Sciatic nerve (tissue), 2 donors: Measurements from ENCODE around the gene CRACR2A. TPM values are rescaled to one million over a fixed set of nuclear protein-coding genes. Genes with fewer than 3 reads are reported as not detected.

Experiments used
- ATAC-seq: fragments of 200-7000 bp; cut with Tn5 transposase; one replicate; pipeline ENCODE4 v1.9.1; 2020; ENCODE audit warnings: mild to moderate bottlenecking, moderate library complexity
- DNase-seq: peaks from one replicate; pipeline ENCODE4 v3.0.0-alpha.2; 2020; ENCODE audit warnings: low spot score
- intact Hi-C: fragments of 100-400 bp; cut with DNase I; formaldehyde crosslinking; loops from one replicate; pipeline ENCODE4 v1.14.2; 2022
- total RNA-seq: library from RNA; stranded (reverse); fragmentation: NEBNext Ultra II Directional; extraction: Animal tissue kit (Norgen Biotek cat#: 25700); gene quantifications from one replicate; pipeline ENCODE4 v1.2.1, GENCODE V29; 2021
- donor health status: DM: no; HTN: no; CAD: no.
- donor health status: DM: no; HTN: no; CAD: no.

The CRACR2A gene
- total RNA-seq, 1 donor from 2014 or later, result 5.8 TPM

DNA sequence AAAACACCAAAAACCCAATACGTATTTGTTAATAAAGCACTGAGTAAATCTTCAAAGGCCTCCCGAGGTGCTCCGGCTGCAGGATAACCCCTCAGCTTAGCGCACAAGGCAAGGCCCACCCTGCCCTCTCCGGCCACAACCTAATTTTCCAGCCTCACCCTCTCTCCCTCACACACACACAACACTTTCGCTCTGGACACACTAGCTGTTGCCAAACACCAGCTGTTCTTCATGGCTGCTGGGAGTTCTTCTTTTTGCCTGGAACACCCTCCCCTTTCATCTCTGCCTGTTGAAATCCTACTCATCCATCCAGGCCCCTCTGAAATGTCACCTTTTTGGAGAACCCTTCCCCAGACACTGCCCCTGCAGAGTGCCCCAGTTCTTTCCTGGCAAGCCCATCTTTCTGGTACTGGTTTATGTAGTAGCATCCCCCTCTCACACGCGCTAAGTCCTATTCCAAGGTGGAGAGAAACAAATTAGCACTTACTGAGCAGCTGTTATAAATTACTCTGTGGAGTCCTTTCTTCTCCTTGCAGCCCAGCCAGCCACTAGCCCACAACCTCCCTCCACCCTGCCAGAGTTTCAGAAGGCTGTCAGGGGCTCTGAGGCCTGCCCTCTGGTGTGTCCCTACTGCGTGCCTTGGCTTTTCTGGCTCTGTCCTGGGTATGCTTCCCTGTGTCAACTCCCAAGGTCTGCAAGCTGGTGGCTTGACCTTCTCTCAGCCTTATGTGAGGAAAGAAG lies 805 bp upstream of the CRACR2A start:
- peak; percentile 77 for ATAC-seq
- intact Hi-C loops, result no loop called here

GRCh38 chr12:3752096-3752709 lies 706 bp downstream of the CRACR2A start:
- intact Hi-C loops, result no loop called here
- peak; percentile 74 for ATAC-seq
- DNase-seq, result no peak

More for the DNA sequence above, 805 bp upstream of the CRACR2A start:
- no peak for DNase-seq

GRCh38 chr12:3751151-3752095 lies 1.5 kb downstream of the CRACR2A start:
- ATAC-seq, result no peak
- DNase-seq, result no peak
- intact Hi-C loops, result no loop called here

- ATAC-seq (no peak), DNase-seq (no peak)
- intact Hi-C loops, result no loop called here
Observed at GRCh38 chr12:3750616-3751015, 2.3 kb downstream of the CRACR2A start.

DNA sequence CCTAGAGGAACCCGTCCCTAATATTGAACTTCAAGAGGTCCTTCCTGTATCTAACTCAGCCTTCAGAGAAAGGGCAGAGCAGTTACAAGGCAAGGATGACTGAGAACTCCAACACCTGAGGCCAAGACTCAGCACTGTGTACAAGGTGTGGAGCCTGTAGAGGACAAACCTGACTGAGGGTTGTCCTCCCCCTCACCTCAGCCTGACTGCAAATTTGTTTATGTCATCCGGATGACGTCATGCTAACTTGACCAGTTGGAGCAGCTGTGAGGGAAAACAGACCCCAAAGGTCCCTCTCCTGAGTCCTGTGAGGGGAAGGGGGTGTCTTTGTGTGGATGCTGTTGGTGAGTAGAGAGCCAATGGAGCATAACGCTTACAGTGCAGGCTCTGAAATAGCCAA lies 4.3 kb downstream of the CRACR2A start:
- DNase-seq (no peak), ATAC-seq (no peak)
- intact Hi-C loops, result no loop called here

DNA sequence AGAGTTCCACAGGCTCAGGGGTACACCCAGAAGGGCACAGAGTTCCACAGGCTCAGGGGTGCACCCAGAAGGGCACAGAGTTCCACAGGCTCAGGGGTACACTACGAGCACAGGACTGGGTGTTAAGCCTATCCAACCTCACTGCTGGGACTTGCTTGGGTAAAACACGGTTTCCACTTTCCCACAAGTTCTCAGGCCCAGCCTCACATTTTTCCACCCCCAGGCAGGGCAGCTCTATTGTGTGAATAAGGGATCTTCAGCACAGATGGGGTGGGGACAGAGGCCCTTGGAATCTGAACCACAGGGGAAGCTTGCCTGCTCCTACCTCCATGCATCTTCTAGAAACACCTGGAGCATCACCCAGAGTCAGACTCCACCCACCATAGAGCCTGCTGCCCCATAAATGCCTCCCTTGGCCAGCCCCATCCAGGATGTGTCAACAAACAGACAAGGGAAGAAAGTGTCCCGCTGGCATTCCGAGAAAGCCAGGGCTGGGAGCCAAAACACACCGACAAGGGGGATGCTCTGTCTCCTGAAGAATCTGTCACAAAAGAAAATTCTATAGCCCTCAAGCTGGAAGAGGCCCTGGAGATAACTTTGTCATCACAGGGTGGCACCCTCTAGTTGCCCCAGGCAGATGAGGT lies 4.8 kb downstream of the CRACR2A start:
- ATAC-seq, result no peak
- intact Hi-C loops, result no loop called here
- no peak for DNase-seq

- DNase-seq (no peak), ATAC-seq (no peak)
- intact Hi-C loops, result no loop called here
Observed at GRCh38 chr12:3747543-3747942, 5.4 kb downstream of the CRACR2A start.

GRCh38 chr12:3746758-3747157 lies 6.2 kb downstream of the CRACR2A start:
- ATAC-seq, result no peak
- no peak for DNase-seq
- intact Hi-C loops, result no loop called here

- intact Hi-C loops, result no loop called here
- no peak for DNase-seq
- no peak for ATAC-seq
Observed at GRCh38 chr12:3745152-3745551, 7.8 kb downstream of the CRACR2A start.

DNA sequence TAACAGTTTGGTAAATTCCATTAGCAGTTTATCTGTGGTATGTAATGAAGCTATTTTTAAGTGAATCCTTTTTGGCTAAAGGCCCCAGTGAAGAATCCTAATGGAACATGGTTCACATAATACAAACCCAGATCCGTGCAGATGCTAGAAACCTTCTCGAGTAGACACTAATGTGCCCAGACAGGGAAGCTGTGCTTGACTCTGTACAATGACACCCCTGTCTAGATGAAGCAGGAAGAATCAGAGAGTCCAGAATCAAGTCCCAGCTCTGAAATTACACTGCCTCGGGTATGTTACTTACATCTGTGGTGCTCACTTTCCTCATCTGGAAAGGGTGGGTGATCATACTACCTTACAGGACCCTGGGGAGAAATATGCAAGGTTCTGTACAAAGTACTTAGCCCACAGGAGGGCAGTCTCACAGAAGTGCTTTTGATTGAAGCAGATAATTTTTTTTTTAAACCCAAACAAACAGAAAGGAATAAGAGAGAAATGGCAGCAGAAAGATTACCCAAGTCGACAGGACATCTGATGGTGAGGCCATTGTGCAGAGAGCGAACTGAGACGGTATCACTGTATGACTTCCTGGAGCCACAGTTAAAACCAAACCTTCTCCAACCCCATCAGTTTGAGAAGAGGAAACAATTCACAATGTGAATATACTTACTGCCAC lies 8.5 kb downstream of the CRACR2A start:
- ATAC-seq, result no peak
- DNase-seq, result no peak
- intact Hi-C loops, result no loop called here

DNA sequence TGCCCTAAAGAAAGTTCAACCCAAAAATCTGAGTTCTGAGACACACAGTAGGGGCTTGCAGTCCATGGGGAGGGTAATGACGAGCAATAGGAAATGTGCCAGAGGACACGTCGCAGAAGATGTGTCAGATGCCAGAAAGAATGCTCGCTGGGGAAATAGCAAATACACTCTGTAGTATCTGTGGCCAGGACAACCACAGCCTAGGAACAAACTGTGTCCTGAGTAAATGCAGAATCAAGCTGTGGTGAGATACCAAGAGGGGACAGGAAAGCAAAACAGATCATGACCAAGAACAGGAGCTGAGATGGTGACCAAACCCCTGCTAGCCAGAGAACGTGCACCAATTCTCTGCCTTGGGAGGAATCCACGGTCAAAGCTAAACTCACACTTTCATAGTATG lies 9.1 kb downstream of the CRACR2A start:
- DNase-seq, result no peak
- intact Hi-C loops, result no loop called here
- peak; percentile 83 for ATAC-seq

DNA sequence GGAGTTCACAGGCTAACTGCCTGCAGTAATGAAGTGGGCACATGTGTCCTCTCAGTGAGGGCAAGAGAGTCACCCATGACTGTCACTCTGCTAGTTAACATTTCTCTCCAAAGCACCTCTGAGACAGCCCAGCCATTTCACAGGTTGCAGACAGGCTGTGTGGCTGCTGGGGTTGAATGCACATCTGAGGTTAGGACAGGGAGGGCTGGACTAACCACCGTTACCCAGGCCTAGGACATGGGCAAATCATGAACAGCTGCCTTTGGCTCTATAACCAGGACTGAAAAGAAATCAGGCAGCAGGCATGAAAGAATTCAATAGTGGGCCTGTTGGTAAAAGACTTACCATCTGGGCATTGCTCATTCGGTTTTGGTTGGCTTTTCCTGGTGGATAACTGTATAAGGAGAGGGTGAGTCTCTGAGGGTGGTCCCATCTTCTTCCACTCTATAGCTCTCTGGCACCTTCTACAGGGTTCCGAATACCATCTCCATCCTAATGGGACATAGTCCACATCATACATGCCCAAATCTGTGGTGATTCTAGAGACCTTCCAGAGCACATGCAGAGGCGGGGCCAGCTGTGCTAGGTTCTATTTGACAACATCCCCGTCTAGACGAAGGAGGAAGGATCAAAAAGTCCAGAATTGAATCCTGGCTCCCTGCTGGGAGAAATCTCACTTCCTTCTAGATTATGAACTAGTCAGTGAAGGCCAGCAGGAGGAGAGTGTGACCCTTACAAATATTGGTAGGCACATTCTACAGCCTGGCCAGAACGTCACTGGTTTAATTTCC lies 10.8 kb downstream of the CRACR2A start:
- DNase-seq (no peak), ATAC-seq (no peak)
- intact Hi-C loops, result no loop called here

- DNase-seq (no peak), ATAC-seq (no peak)
- intact Hi-C loops, result no loop called here
Observed at GRCh38 chr12:3740480-3741231, 12.3 kb downstream of the CRACR2A start.

DNA sequence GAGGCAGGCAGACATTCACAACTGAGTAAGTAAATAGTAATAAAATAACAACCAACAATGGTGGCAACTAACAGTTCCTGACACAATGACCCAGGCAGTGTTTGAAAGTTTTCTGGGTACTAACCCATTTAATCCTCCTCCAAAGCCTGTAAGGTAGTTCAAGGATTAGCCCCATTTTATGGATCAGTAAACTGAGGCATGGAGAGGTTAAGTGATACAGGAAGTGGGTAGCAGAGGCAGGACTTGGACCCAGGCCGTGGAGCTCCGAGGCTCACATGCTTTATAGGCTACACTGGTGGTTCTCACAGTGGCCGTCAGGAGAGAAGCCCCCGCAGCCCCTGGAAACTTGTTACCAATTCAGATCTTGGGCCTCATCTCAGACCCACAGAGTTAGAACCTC lies 17.5 kb downstream of the CRACR2A start:
- ATAC-seq (no peak), DNase-seq (no peak)
- intact Hi-C loops, result no loop called here

- ATAC-seq (no peak), DNase-seq (no peak)
- intact Hi-C loops, result no loop called here
Observed at GRCh38 chr12:3732901-3733300, 20.0 kb downstream of the CRACR2A start.

DNA sequence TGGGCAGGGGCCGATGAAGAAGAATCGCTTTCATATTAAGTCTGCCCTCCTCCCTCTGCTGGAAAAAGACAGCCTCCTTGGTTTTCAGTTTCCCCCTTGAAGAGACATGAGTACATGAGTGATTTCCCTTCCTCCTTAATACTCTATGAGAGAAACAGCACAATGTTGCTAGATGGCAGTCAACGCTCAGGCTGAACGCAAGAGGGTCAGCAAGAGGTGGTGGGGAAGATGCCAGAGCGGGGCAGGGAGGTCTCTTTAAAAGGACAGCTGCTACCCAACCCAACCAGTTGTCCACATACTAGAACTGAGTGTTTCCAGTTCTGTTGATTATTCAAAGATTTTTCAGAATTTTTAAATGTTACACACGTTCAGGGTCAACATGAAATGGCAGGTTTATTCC lies 22.8 kb downstream of the CRACR2A start:
- no peak for DNase-seq
- ATAC-seq, result no peak
- intact Hi-C loops, result no loop called here

DNA sequence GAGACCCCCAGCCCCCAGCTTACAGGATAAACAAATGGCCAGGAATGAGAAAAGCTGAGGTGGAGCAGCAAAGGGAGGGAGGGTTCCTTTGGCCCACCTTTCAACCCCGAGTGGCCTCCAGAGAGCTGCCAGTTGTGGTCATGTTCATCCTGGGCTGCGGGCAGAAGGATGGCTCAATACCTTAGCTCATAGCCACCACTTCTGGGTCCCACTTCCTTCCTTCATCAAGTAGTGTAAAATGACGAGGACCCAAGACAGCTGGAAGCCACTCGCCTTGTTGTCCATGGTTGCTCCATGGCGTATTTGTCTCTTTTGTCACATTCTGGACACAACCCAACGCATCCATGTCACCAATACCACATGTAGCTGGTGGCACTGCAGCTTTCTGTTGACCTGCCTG lies 24.2 kb downstream of the CRACR2A start:
- intact Hi-C loops, result no loop called here
- DNase-seq, result no peak
- peak; percentile 12 for ATAC-seq
